H4 (cell line): ENCODE data around the gene PCSK6. TPM values are rescaled to one million over a fixed set of nuclear protein-coding genes. Genes with fewer than 3 reads are reported as not detected.
"Not testable (repeated sequence)": the region's sequence is repeated elsewhere in the genome, so short reads cannot be mapped to it uniquely, and the experiment has no call there.

ENCODE experiments used
- DNase-seq: peaks from one replicate; pipeline ENCODE4 v3.0.0-alpha.2; 2015; ENCODE audit warnings: low spot score
- total RNA-seq: library from RNA; depleted of rRNA; stranded (reverse); fragments of >200 nt; shearing (Covaris generic); gene quantifications from 2 replicates; pipeline ENCODE4 v1.2.3, GENCODE V29; 2014

Gene PCSK6
- total RNA-seq, 1 experiment from 2014 or later = not detected

DNA sequence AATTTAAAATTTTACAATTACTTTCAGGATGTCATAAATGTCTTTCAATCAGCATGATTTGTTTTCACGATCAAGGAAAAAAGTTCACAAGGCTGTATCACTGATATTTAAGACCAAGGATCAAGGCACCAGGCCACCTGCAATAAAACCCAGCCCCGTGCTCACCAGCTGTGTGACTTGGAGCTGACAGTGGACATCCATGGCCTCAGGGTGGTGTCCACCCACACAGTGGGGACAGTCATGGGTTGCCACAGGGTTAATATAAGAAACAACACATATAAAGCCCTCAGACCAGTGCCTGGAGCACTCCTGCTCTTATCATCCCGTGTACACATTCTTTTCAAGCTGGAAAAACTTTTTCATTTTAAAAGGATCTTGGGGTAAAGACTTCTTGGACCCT is 56.5 kb downstream of the PCSK6 start:
- DNase-seq = no peak

DNA sequence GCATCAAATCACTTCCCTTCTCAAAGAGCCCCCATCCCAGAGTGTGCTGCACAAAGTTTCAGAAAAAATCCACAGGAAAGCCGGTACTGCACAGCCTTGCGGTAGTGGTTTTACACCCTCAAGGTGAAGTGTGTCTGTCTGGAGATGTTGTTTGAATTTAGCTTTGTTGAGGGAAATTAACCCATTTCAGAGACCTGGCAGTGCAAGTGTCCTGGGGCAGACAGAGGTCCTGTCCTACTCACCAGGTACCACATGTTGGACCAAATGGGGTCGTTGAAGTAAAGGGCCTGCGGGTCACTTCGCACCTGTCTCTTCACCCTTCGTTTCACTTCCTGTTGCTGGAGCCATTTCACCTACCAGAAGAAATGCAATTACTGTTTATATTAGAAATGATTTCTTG is 57.8 kb downstream of the PCSK6 start:
- no peak for DNase-seq

DNA sequence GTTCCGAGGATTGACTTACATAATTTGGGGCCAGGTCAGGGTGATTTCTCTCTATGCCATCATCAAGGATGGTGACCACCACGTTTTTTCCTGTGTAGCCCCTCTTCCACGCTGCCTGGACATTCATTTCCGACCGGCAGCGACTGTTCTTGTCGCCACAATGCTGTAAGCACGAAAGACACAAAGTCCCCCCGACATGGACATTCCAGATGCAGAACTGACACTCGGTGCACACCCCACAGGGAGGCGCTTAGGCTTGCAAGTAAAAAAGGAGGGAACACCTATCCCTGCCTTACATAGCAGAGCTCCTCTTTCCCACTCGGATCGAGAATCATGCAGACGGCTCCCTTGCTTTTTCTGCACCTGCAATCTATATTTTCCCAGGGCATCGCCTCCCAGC is 58.2 kb downstream of the PCSK6 start:
- no peak for DNase-seq

DNA sequence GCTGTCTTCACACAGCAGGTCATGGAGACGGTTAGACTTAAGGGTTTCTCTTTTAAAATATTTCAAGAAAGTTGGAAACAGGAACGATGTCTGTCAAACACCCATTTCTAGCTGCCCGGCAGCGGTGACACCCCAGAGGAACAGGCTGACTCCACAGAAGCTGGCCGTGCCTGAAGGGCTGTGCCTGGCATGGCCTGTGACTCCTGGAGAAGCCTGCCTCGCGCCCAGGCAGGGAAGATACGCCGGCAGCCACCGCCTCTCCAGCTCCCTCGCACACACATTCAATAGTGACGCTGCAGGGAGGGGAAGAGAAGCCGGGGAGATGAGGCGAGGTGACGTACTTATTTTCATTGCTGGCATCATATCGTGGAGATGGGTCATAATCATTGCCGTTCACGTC is 59.9 kb downstream of the PCSK6 start:
- no peak for DNase-seq

- DNase-seq = no peak
Measured at GRCh38 chr15:101429191-101429590, 60.3 kb downstream of the PCSK6 start.

DNA sequence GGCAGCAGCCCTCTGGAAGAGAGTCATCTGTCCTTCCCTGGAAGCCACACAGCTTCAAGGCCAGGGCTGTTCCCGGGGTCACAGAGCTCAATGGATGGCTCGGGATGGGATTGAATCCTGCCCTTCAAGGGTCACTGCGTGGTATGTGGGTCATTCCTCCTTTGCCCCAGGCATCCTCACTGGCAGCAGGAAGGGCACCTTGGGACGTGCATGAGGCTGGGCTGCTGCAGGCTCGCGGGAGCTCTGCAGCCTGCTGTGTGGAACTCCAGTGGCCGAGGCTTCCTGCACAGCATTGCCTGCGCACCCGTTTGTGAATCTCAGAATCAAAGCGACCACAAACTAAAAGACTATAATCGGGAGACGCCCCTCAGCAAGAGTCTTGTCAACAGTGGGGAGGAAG is 60.7 kb downstream of the PCSK6 start:
- no peak for DNase-seq

GRCh38 chr15:101427606-101428487 is 61.7 kb downstream of the PCSK6 start:
- DNase-seq = no peak

GRCh38 chr15:101426761-101427333 is 62.7 kb downstream of the PCSK6 start:
- DNase-seq = no peak

DNA sequence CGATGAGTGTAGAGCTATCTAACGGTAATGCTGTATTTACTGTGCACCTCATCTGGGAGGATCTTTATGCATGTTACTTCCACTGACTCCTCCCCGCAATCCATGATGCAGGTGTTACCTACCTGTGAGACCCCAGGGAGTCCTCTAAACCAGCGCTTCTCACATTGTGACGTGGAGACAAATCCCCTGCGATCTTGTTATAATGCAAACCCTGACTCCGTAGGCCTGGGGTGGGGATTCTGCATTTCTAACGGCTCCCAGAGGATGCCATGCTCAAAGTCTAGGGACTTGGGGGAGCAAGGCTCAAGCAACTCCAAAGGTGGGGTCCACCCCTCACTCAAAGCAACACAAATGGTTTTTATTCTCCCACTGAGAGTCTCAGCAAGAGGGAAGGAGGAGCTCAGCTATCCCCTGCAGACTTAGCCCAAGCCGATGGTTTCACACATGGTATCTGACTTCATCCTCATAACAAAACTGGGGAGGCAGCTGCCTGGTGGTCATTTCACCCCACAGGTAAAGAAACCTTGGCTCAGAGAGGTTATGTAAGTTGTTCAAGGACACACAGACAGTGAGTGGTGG is 63.6 kb downstream of the PCSK6 start:
- DNase-seq = no peak

DNA sequence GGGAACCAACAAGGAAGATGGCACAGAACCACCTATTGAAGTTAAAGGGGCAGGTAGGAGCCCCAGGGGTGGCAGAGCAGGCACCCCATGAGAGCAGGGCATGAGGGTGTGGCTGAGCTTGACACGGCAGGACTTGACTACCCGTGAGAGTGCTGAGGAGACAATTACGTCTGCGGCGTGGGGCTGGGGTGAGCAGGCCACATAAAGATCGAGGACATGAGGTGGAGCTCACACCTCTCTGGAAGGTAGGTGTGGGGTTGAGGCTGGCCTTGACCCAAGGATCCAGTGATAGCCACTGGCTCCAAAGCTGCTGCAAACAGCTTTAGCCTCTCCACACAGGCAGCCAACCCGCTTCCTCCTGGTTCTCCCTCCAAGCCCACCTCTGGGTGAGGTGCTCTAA is 64.5 kb downstream of the PCSK6 start:
- no peak for DNase-seq

DNA sequence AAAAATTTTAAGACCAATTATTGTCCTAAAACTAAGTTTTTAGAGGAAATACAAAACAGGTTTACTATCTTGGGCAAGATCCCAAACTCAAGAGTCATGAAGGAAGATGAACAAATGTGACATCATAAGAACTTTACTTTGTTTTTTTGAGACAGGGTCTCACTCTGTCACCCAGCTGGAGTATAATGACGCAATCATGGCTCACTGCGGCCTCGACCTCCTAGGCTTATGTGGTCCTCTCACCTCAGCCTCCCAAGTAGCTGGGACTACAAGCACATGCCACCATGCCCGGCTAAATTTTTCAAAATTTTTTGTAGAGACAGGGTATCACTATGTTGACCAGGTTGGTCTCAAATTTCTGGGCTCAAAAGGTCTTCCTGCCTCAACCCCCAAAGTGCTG is 69.3 kb downstream of the PCSK6 start:
- DNase-seq = no peak

DNA sequence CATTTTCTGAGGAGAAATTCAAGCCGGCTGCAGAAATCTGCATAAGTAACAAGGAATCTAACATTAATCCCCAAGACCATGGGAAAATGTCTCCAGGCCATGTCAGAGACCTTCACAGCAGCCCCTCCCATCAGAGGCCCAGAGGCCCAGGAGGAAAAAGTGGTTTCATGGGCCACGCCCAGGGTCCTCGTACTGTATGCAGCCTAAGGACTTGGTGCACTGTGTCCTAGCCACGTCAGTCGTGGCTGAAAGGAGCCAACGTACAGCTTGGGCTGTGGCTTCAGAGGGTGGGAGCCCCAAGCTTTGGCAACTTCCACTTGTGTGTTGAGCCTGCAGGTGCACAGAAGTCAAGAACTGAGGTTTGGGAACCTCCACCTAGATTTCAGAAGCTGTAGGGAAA is 73.0 kb downstream of the PCSK6 start:
- DNase-seq = not testable (repeated sequence)

DNA sequence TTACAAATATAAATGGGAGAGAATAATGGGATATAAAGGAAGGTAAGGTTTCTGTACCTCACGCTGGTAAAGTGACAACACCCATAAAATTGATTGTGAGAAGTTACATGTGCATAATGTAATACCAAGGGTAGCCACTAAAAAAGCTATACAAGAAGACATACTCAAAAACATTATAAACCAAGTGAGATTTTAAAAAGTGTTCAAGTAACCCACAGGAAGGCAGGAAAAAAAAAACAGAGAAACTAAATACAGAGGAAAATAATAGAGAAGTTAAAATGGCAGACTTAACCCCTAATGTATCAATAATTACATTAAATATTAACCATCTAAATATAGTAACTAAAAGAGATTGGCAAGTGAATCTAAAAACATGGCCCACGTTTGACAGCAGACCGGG is 76.3 kb downstream of the PCSK6 start:
- DNase-seq = no peak

DNA sequence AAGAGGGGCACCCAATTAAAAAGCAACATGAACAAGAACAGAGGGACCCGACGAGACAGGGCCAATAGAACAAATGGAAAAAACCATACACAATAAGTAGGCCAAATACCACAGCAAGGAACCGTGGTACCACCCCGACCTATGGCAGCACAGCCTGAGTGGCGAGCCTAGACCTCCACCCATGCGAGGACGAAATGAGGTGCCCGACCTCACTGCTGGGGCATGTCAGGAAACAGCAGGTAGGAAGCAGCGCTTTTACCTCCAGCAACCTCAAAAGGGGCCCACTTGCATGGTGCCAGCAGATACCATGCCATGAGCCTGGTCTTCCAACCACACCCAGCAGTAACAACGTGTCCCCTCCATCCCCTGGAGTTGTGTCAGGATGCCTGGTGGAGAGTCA is 77.9 kb downstream of the PCSK6 start:
- no peak for DNase-seq

DNA sequence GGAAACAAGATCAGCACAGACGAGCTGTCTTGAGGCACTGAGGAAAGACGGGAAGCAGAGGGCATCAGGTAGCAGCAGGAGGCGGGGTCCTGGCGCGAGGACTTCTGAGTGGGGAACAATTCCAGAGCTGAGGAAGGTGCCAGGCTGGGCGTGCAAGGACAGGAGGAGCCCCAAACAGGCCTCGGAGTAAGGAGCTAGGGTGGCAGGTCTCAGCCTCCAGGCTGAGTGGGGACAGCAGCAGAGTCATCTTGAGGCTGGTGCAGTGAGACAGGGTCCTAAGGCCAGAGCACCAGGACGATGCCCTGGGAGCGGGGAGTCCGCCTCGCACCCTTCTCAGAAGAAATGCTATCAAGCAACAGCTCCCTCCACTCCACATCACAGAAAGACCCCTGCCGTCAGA is 78.4 kb downstream of the PCSK6 start:
- no peak for DNase-seq

- DNase-seq = no peak
Measured at GRCh38 chr15:101410612-101411011, 78.9 kb downstream of the PCSK6 start.

GRCh38 chr15:101409621-101410020 is 79.9 kb downstream of the PCSK6 start:
- DNase-seq = no peak

GRCh38 chr15:101407966-101408775 is 81.3 kb downstream of the PCSK6 start:
- DNase-seq = no peak

DNA sequence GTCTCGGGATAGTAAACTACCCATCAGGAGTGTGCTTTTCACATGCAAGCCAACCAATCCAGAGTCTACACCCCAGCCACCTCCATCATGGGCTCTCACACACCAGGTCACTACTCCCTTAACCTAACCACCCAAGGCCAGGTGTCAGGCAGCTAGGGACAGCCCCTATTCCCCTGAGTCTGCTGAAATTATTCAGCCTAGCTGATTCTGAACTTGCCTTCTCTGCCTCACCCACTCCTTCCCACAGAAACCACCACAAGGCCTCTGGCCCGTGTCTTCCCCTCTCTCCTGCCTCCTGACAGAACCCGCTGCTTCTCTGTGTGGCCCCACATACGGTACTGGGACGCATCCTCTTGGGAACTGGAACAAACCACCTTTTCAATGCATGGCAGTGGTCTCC is 82.1 kb downstream of the PCSK6 start:
- no peak for DNase-seq

- no peak for DNase-seq
Measured at GRCh38 chr15:101406526-101407195, 82.8 kb downstream of the PCSK6 start.

DNA sequence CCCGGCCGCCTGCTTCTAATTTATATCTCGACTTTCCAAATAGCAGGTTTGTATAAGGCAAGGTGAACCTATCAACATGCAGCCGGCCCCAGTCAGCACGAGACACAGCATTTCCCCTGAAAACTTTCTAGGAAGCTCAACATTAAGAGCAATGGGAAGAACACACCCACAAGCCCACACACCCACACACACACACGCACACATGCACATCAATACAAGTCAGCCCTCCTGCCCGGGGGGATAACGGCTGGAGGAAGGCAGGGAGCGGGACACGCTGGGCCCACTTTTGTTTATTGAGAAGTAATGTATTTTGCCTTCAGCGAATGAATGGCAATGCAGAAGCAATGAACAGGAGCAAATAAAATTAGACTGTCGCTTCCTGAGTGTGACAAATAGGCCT is 83.5 kb downstream of the PCSK6 start:
- no peak for DNase-seq

DNA sequence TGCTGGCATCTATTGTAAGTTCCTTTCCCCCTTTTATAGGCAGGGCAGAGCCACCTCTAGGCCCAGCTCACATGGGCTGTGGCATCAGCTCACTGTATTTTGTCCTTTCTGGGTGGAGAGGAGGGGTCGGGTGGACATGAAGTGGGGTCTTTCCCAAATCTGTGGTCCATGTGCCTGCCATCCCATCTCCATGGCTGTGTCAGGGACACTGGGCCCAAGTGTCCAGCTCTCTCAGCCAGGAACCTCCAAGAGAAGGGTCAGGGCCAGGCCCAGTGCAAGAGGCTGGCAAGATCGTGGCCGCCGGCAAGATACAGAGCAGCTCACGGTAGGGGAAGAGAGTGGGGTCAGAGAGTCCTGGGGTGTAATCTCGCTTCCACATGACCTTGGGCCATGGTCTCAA is 85.3 kb downstream of the PCSK6 start:
- DNase-seq = no peak
